Thyroid gland (tissue), 4 donors: ENCODE measurements around the gene TERT.

Source experiments
- POLR2A ChIP-seq, 2 donors: fragments of 450-650 bp; IDR thresholded peaks; one replicate each; pipeline ENCODE4 v1.6.1; 2017; ENCODE audit warnings: antibody characterized with exemption in 2 of 2, mild to moderate bottlenecking in 2 of 2, moderate library complexity in 1 of 2
- TF ChIP-seq, protein P1 (sequence below), 6 experiments: fragments of 200-600 bp in 3 of 6; fragments of 450-650 bp in 3 of 6; sonication (generic) in 3 of 6; IDR thresholded peaks; one replicate each; pipeline ENCODE4 v1.5.1; 2016 to 2019; ENCODE audit warnings: antibody characterized with exemption in 6 of 6, mild to moderate bottlenecking in 2 of 6, inconsistent platforms in 1 of 6, moderate library complexity in 1 of 6

DNA sequence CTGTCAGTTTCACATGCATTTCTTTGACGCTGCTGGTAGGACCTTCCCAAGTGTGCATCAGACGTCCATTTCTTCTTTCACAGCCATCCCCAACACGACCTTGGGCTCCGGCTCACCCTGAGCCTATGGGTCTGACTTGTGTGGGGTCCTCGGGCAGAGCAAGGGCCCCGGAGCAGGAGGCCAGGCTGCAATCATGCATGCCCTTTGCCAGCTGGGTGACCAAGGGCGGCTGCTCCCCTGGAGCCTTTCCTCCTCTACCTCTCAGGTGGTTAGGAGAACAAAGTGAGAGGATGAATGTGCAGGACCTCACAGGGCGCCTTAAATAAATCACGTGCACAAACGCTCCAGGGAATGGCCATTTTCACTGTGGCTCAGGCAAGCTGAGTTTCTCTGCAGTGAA is 33.2 kb downstream of the TERT start:
- TF ChIP-seq, protein P1, sequence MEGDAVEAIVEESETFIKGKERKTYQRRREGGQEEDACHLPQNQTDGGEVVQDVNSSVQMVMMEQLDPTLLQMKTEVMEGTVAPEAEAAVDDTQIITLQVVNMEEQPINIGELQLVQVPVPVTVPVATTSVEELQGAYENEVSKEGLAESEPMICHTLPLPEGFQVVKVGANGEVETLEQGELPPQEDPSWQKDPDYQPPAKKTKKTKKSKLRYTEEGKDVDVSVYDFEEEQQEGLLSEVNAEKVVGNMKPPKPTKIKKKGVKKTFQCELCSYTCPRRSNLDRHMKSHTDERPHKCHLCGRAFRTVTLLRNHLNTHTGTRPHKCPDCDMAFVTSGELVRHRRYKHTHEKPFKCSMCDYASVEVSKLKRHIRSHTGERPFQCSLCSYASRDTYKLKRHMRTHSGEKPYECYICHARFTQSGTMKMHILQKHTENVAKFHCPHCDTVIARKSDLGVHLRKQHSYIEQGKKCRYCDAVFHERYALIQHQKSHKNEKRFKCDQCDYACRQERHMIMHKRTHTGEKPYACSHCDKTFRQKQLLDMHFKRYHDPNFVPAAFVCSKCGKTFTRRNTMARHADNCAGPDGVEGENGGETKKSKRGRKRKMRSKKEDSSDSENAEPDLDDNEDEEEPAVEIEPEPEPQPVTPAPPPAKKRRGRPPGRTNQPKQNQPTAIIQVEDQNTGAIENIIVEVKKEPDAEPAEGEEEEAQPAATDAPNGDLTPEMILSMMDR (IDR thresholded peaks at IDR 0.05) = no peak
- no peak for TF ChIP-seq POLR2A (IDR thresholded peaks at IDR 0.05)
